Activated CD8-positive, alpha-beta T cell treated with anti-CD3 and anti-CD28 coated beads, Interleukin-2, amount 10 ng/mL, durations not matched to agents 7 days and 5 days (primary cell): ENCODE results near the gene NACC1. TPM values are rescaled to one million over a fixed set of nuclear protein-coding genes. Genes with fewer than 3 reads are reported as not detected.
"Not testable (repeated sequence)": the region's sequence is repeated elsewhere in the genome, so short reads cannot be mapped to it uniquely, and the experiment has no call there.

Experiments
- ATAC-seq: fragments of 150-1000 bp; cut with Tn5 transposase; one replicate; pipeline ENCODE4 v1.10.0; 2021; ENCODE audit warnings: moderate library complexity
- CTCF ChIA-PET: fragments of 350-600 bp; sonication (Branson Sonifier 250); formaldehyde crosslinking; loops from one replicate; lab custom pipeline; 2021; ENCODE audit warnings: antibody characterized with exemption; lab: Charles Lee
- POLR2A ChIA-PET: fragments of 350-600 bp; sonication (Branson Sonifier 250); formaldehyde crosslinking; loops from one replicate; lab custom pipeline; 2021; ENCODE audit warnings: antibody characterized with exemption; lab: Charles Lee
- DNase-seq: peaks from one replicate; pipeline ENCODE4 v3.0.0-alpha.2; 2020
- H3K27ac Mint-ChIP-seq: one replicate; pipeline ENCODE4 v1.8.0; 2021; ENCODE audit warnings: mild to moderate bottlenecking, mixed read lengths
- H3K27me3 Mint-ChIP-seq: one replicate; pipeline ENCODE4 v1.8.0; 2021; ENCODE audit warnings: low read depth, mixed read lengths
- H3K36me3 Mint-ChIP-seq: one replicate; pipeline ENCODE4 v1.8.0; 2021; ENCODE audit warnings: low read depth, mixed read lengths
- H3K4me1 Mint-ChIP-seq: one replicate; pipeline ENCODE4 v1.8.0; 2021; ENCODE audit warnings: low read depth, mixed read lengths
- H3K4me3 Mint-ChIP-seq: one replicate; pipeline ENCODE4 v1.8.0; 2021; ENCODE audit warnings: mild to moderate bottlenecking, mixed read lengths
- H3K9me3 Mint-ChIP-seq: one replicate; pipeline ENCODE4 v1.8.0; 2022; ENCODE audit warnings: mixed read lengths; ENCODE audit not compliant: insufficient read depth
- total RNA-seq, 2 experiments: library from RNA; stranded (reverse); gene quantifications; one replicate each; pipeline ENCODE4 v1.2.3, GENCODE V29; 2021

Gene NACC1
- total RNA-seq, 2 experiments from 2014 or later, result 74.6 to 84.8 TPM

DNA sequence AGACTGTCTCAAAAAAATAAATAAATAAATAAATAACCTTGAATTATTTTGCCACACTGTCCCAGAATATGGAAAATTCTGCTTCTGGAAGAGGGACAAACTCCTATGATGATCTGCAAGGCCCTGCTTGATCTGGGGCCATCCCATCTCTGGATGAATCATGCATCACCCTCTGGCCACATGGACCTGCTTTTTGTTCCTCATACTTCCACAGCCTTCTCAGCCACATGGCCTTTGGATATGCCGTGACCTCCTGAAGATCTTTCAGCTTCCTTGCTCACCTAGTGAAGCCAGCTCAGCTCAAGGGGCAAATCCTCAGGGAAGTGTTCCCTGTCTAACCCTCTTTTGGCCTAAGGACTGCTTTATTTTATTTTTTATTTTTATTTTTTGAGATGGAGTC lies 42.5 kb downstream of the NACC1 start:
- Mint-ChIP-seq H3K27ac (no peak overlapping the region), H3K27me3 (no peaks in the 10 kb centered on the region), H3K36me3 (peaks cover 30% of the 10 kb centered on the region), H3K4me1 (peaks cover 75% of the 10 kb centered on the region), H3K9me3 (no peaks in the 10 kb centered on the region), H3K4me3 (peak overlapping the region; percentile 50)
- DNase-seq (no peak), ATAC-seq (no peak)
- ChIA-PET POLR2A (interaction anchor here (5.9 kb wide), 1 partner anchor 8 kb away, joined by 134 read pairs; no protein-coding TSS in a partner anchor), CTCF (interaction anchor here (5.8 kb wide), 1 partner anchor 34 kb away, joined by 32 read pairs; no protein-coding TSS in a partner anchor)

DNA sequence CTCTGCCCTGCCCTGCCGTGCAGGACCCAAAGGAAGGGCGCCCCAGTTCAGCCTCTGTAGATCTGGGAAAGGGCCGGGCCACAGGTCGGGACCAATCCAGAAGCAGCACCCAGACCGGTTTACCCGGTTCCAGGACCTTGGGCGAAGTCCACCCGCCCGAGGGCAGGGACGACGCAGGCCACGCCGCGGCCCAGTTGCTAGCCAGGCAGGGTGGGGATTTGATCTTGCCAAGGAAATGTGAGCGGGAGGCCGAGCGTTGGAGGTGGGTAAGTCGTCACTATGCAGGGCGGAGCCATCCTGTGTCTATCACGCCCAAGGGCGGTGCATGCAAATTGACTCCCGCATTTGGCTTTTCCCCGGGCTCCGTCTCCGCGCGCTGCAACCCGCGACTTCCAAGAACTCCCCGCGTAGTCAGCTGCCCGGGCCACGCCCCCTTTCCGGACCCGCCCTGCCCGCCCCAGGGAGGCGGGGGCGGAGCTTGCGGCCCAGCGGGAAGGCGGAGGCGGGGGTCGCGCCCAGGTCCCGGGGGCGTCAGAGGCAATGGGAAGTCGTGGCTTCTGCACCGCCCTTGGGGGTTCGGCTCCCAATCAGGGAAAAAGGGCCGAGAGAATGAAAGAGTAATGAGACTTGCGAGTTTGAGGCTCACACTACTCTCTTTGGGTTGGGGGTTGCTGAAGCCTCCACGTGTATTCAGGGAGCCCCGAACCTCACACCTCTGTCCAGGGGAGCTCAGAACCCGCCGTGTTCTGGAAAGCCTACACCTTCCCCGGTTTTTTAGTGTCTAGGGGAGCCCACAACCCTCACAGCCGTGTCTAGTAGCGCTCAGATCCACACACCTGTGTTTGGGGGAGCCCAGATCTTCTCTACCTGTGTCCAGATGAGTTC lies 44.9 kb downstream of the NACC1 start:
- DNase-seq, result peak; percentile 96
- peak overlapping the region; percentile 89 for H3K27ac Mint-ChIP-seq
- ATAC-seq, result peak; percentile 67
- peaks cover 33% of the 10 kb centered on the region for H3K36me3 Mint-ChIP-seq
- peak overlapping the region; percentile 88 for H3K4me3 Mint-ChIP-seq
- no peaks in the 10 kb centered on the region for H3K27me3 Mint-ChIP-seq
- peaks cover 75% of the 10 kb centered on the region for H3K4me1 Mint-ChIP-seq
- no peaks in the 10 kb centered on the region for H3K9me3 Mint-ChIP-seq
- POLR2A ChIA-PET, result interaction anchor here (0.7 to 9.4 kb wide), 9 partner anchors 8 to 46 kb away, joined by 3 to 183 read pairs (median 7); partner anchors contain the start of genes IER2, NACC1 and STX10
- CTCF ChIA-PET, result interaction anchor here (1.2 to 5.8 kb wide), 7 partner anchors 7 to 198 kb away, joined by 3 to 32 read pairs (median 6); partner anchors contain the start of genes IER2 and STX10

DNA sequence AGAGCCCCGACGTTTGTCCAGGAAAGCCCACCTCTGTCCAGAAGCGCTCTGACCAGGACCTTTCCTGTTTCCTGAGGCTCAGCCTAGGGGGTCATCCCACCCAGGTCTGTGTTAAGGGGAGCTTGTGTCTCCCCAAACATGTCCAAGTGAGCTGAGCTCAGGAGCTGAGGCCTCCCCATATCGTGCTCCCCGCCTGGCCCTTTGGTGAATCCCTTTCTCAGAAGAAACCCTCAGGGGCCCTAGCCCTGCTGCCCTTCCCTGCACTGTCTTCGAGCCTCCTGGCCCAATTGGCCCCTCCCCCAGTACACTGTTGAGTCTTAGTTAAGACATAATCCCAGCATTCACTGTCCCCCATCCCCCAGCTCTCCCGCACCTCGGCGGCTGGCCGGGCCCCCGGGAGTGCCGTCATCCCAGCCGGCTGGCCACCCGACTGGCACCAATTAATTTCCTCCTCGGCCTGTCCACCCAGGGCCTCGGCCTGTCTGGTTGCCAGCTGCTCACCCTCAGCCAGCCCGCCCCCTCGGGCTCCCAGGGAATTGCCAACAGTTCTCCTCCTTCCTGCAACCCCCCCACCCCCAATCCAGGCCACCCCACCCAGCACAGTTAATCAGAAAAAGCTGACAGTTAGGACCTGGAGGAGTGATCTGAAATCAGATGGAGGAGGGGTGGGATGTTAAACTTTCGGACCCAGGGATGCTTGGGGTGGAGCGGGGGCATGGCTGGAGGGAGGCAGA lies 45.7 kb downstream of the NACC1 start:
- H3K4me3 Mint-ChIP-seq, result peak overlapping the region; percentile 88
- peaks cover 75% of the 10 kb centered on the region for H3K4me1 Mint-ChIP-seq
- ATAC-seq, result peak; percentile 23

DNA sequence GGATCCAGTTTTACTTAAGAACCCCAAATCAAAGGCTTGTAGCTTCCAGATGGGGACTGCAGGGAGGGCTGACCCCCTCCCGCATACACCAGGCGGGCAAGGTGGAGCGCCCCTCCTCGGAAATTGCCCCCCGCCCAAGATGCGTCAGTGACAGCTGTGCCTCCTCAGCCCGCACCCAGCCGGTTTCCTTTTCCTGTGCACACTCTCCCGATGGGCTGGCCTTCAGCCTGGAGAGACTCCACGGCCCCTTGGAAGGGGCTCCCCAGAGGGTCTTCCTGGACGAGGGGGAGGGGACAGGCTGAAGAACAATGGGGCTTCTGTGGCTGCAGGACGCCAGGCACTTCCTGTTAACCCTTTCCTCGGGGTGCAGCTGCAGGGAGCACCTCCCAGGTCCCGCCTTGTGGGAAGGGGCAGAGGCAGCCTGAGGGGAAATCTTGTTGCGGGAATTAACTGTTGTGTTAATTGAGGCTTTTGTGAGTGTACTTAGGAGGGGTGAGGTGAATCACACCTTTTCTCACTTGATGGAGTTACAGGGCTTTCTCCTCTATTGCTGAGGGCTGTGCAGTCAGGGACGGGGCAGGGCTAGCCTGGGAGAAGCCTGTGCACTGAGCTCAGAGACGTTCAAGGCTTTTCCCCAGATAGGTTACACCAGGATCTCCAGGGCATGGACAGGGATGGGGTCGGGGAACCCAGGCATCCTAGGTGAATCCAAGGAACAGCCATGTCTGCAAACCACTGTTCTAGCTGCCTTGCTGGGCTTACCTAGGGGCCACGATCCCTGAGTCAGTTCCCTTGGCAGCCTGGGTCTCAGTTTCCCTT lies 46.5 kb downstream of the NACC1 start:
- POLR2A ChIA-PET, result interaction anchor here (0.6 to 9.4 kb wide), 7 partner anchors 9 to 1217 kb away, joined by 3 to 183 read pairs (median 7); partner anchors contain the start of genes ADGRE5 and NACC1

More for the DNA sequence above, 45.7 kb downstream of the NACC1 start:
- Mint-ChIP-seq H3K27ac (peak overlapping the region; percentile 89), H3K27me3 (no peaks in the 10 kb centered on the region), H3K9me3 (no peaks in the 10 kb centered on the region), H3K36me3 (peaks cover 28% of the 10 kb centered on the region)
- CTCF ChIA-PET, result interaction anchor here (1.2 to 5.8 kb wide), 6 partner anchors 8 to 31 kb away, joined by 3 to 32 read pairs (median 10); partner anchors contain the start of genes IER2 and STX10
- DNase-seq, result peak; percentile 75
- POLR2A ChIA-PET, result interaction anchor here (0.6 to 9.4 kb wide), 10 partner anchors 8 to 1218 kb away, joined by 3 to 183 read pairs (median 7); partner anchors contain the start of genes ADGRE5, IER2, NACC1 and STX10

DNA sequence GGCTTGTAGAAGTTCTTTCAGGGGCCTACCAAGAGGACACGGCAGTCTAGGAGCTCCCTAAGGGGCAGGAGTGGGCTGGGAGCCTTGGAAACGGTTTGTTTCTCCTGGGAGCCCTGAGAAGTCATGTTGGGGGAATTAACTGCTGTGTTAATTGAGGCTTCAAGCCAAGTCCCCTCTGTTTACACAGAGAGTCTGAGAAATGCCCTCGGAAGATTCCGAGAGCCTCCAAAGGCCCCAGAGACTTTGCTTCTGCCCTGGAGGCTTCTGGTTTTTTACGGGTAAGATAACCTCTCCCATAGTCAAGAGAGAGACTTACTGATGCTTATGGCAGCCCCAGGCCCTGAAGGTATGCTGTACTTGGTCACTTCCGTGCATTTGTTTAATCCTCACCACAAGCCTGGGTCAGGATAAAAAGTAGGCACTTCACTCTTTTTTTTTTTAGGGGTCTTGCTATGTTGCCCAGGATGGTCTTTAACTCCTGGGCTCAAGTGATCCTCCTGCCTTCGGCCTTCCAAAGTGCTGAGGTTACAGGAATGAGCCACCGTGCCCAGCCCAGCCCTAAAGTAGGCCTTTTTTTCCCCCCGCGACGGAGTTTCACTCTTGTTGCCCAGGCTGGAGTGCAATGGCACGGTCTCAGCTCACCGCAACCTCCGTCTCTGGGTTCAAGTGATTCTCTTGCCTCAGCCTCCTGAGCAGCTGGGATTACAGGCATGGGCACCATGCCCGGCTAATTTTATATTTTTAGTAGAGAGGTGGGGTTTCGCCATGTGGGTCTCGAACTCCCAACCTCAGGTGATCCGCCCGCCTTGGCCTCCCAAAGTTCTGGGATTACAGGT lies 47.3 kb downstream of the NACC1 start:
- POLR2A ChIA-PET, result interaction anchor here (1.2 to 9.4 kb wide), 3 partner anchors 10 to 16 kb away, joined by 3 to 183 read pairs (median 134); no protein-coding TSS in a partner anchor
- DNase-seq, result no peak
- Mint-ChIP-seq H3K27me3 (no peaks in the 10 kb centered on the region), H3K36me3 (peaks cover 28% of the 10 kb centered on the region), H3K4me1 (peaks cover 79% of the 10 kb centered on the region), H3K9me3 (no peaks in the 10 kb centered on the region), H3K4me3 (peak overlapping the region; percentile 88), H3K27ac (peak overlapping the region; percentile 89)
- CTCF ChIA-PET, result interaction anchor here (2.3 to 5.8 kb wide), 4 partner anchors 10 to 29 kb away, joined by 14 to 32 read pairs (median 28); no protein-coding TSS in a partner anchor
- no peak for ATAC-seq

More for the DNA sequence above, 46.5 kb downstream of the NACC1 start:
- H3K27me3 Mint-ChIP-seq, result no peaks in the 10 kb centered on the region
- no peaks in the 10 kb centered on the region for H3K9me3 Mint-ChIP-seq
- ATAC-seq (no peak), DNase-seq (peak; percentile 55)
- CTCF ChIA-PET, result interaction anchor here (1.4 to 5.8 kb wide), 5 partner anchors 9 to 30 kb away, joined by 3 to 32 read pairs (median 14); no protein-coding TSS in a partner anchor
- peak overlapping the region; percentile 88 for H3K4me3 Mint-ChIP-seq
- H3K27ac Mint-ChIP-seq, result peak overlapping the region; percentile 89
- H3K36me3 Mint-ChIP-seq, result peaks cover 30% of the 10 kb centered on the region
- H3K4me1 Mint-ChIP-seq, result peaks cover 76% of the 10 kb centered on the region

DNA sequence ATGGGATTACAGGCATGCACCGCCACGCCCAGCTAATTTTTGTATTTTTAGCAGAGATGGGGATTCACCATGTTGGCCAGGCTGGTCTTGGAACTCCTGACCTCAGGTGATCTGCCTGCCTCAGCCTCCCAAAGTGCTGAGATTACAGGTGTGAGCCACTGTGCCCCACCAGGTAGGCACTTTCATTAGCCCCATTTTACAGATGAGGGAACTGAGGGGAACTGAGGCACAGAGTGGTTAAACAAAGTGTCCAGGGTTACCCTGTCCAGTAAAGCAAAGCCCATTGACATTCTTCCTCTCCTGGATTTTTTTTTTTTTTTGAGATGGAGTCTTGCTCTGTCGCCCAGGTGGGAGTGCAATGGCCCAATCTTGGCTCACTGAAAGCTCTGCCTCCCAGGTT lies 48.1 kb downstream of the NACC1 start:
- H3K9me3 Mint-ChIP-seq, H3K27me3 Mint-ChIP-seq, DNase-seq, ATAC-seq: not testable (repeated sequence)
- peak overlapping the region; percentile 89 for H3K27ac Mint-ChIP-seq
- POLR2A ChIA-PET, result interaction anchor here (5.4 to 9.4 kb wide), 2 partner anchors 11 to 14 kb away, joined by 81 to 183 read pairs (median 134); no protein-coding TSS in a partner anchor
- H3K36me3 Mint-ChIP-seq, result peaks cover 28% of the 10 kb centered on the region
- H3K4me3 Mint-ChIP-seq, result peak overlapping the region; percentile 18
- peaks cover 83% of the 10 kb centered on the region for H3K4me1 Mint-ChIP-seq
- CTCF ChIA-PET, result interaction anchor here (0.7 to 5.0 kb wide), 5 partner anchors 9 to 96 kb away, joined by 4 to 29 read pairs (median 16); no protein-coding TSS in a partner anchor

DNA sequence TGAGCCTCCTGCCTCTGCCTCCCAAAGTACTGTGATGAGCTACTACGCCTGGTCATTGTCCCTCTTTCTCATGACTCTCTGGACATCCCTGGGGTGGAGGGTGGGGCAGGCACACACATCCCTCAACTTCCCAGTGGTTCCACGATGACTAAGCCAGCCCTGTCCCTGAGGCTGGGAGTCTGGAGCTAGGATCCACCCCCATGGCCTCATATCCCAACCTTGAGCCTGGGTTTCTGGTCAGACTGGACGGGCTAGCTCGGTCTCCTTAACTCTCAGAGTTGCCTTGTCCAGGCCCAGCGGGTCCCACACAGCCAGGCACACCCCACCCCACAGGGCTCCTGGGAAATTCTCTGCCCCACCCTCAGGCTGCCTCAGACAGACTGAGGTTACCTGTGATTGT lies 51.7 kb downstream of the NACC1 start:
- H3K9me3 Mint-ChIP-seq, result no peaks in the 10 kb centered on the region
- ChIA-PET POLR2A (interaction anchor here (2.1 to 9.4 kb wide), 3 partner anchors 13 to 17 kb away, joined by 7 to 183 read pairs (median 81); no protein-coding TSS in a partner anchor), CTCF (interaction anchor here (0.8 to 5.0 kb wide), 7 partner anchors 9 to 65 kb away, joined by 3 to 28 read pairs (median 3); no protein-coding TSS in a partner anchor)
- no peaks in the 10 kb centered on the region for H3K27me3 Mint-ChIP-seq
- H3K4me3 Mint-ChIP-seq, result no peak overlapping the region
- no peak for DNase-seq
- ATAC-seq, result no peak
- peaks cover 34% of the 10 kb centered on the region for H3K36me3 Mint-ChIP-seq
- H3K27ac Mint-ChIP-seq, result peak overlapping the region; percentile 99
- H3K4me1 Mint-ChIP-seq, result peaks cover 91% of the 10 kb centered on the region

DNA sequence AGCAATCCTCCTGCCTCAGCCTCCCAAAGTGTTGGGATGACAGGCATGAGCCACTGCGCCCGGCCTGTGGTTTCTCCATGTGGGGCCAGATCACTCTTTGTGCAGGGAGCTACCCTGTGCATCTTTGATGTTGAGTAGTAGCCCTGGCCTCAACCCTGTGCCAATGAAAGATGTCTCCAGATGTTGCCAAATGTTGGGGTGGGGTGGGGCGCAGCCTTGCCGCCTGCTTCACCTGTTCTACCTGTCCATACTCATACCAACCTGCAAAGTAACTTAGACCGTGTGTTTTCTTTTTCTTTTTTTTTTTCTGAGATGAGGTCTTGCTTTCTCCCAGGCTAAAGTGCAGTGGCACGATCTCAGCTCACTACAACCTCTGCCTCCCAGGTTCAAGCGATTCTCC lies 53.1 kb downstream of the NACC1 start:
- POLR2A ChIA-PET, result interaction anchor here (0.7 to 9.4 kb wide), 5 partner anchors 11 to 1200 kb away, joined by 3 to 183 read pairs (median 7); no protein-coding TSS in a partner anchor
- CTCF ChIA-PET, result interaction anchor here (1.1 to 2.2 kb wide), 5 partner anchors 11 to 67 kb away, joined by 3 to 7 read pairs (median 4); no protein-coding TSS in a partner anchor
- H3K4me1 Mint-ChIP-seq, result peaks cover 79% of the 10 kb centered on the region
- no peak for ATAC-seq
- no peaks in the 10 kb centered on the region for H3K27me3 Mint-ChIP-seq
- H3K9me3 Mint-ChIP-seq, result no peaks in the 10 kb centered on the region
- peak overlapping the region; percentile 97 for H3K27ac Mint-ChIP-seq
- H3K36me3 Mint-ChIP-seq, result peaks cover 34% of the 10 kb centered on the region
- H3K4me3 Mint-ChIP-seq, result no peak overlapping the region
- no peak for DNase-seq

DNA sequence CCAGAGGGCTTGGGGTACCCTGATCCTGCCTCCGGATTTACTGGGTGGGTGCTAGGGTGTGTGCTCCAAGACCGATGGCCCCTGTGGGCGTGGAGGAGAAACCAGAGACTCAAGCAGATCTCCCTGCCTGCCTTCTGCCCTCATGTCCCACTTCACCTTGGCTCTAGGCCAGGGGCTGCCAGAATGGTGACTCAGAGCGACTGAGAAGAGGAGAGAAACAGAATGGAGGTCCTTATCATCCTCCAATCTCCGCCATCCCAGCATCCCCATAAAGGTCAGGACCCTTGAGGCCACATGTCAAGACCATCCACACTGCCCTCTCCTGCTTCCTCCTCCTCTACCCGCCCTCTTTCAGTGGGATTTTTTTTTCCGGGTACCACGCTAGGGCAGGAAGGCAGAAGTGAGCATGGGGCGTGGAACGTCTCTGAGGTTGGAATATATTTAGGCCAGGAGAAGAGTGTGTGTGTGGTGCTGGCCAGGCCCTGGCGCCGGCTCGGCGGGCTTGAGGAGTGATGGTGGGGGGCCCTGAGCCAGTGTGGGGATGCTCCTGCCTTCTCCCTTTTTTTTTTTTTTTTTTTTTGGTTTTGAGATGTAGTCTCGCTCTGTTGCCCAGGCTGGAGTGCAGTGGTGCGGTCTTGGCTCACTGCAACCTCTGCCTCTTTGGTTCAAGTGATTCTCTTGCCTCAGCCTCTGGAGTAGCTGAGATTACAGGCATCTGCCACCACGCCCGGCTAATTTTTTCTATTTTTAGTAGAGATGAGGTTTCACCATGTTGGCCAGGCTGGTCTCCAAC lies 54.5 kb downstream of the NACC1 start:
- POLR2A ChIA-PET, result interaction anchor here (1.0 to 2.6 kb wide), 3 partner anchors 9 to 20 kb away, joined by 6 to 16 read pairs (median 14); no protein-coding TSS in a partner anchor
- ATAC-seq, result peak; percentile 14
- H3K4me3 Mint-ChIP-seq, result peak overlapping the region; percentile 82

More for the DNA sequence above, 54.5 kb downstream of the NACC1 start:
- CTCF ChIA-PET, result interaction anchor here (0.7 to 2.2 kb wide), 4 partner anchors 9 to 18 kb away, joined by 3 to 7 read pairs (median 5); no protein-coding TSS in a partner anchor
- no peaks in the 10 kb centered on the region for H3K9me3 Mint-ChIP-seq
- H3K4me1 Mint-ChIP-seq, result peaks cover 67% of the 10 kb centered on the region
- peak overlapping the region; percentile 97 for H3K27ac Mint-ChIP-seq
- peak; percentile 73 for DNase-seq
- H3K27me3 Mint-ChIP-seq, result no peaks in the 10 kb centered on the region
- peaks cover 27% of the 10 kb centered on the region for H3K36me3 Mint-ChIP-seq
